ENCODE results near the gene ITM2C. TPM values are rescaled to one million over a fixed set of nuclear protein-coding genes. Genes with fewer than 3 reads are reported as not detected.

The ITM2C gene
- total and polyA plus RNA-seq, 8 donors, result 26.2 to 96.3 (median 41.0) TPM

GRCh38 chr2:230912724-230913123 lies 48.0 kb downstream of the ITM2C start:
- Histone ChIP-seq H3K27ac (no peak overlapping the region), H3K27me3 (no peaks in the 10 kb centered on the region), H3K4me3 (no peak overlapping the region), H3K36me3 (no peaks in the 10 kb centered on the region), H3K9me3 (no peaks in the 10 kb centered on the region), H3K4me1 (no peaks in the 10 kb centered on the region)
- intact Hi-C loops (cut with DNase I), result no loop called here
- WGBS, 2 donors, result 85 to 89% methylated on average over 5 of the region's 5 CpGs
- TF ChIP-seq CTCF (IDR thresholded peaks at IDR 0.05), result no peak
- ATAC-seq (no peak), DNase-seq (no peak), FAIRE-seq (no peak)

- Histone ChIP-seq H3K9me3 (no peaks in the 10 kb centered on the region), H3K27ac (no peak overlapping the region), H3K36me3 (no peaks in the 10 kb centered on the region), H3K4me3 (no peak overlapping the region), H3K4me1 (no peaks in the 10 kb centered on the region), H3K27me3 (no peaks in the 10 kb centered on the region)
- DNase-seq, result peak in 1 of 6 donors; percentile 23
- 78 to 81% methylated on average over 5 of the region's 5 CpGs for WGBS, 2 donors
- peak in 3 of 4 donors; percentile 69 to 83 (median 70) for ATAC-seq
- no peak for FAIRE-seq
- intact Hi-C loops (cut with DNase I), result no loop called here
- peak in 2 of 4 donors; percentile 9 to 21 for TF ChIP-seq CTCF (IDR thresholded peaks at IDR 0.05)
Measured at GRCh38 chr2:230913406-230914143, 48.8 kb downstream of the ITM2C start.

GRCh38 chr2:230914886-230915285 lies 50.1 kb downstream of the ITM2C start:
- no peaks in the 10 kb centered on the region for H3K4me1 ChIP-seq
- intact Hi-C loops (cut with DNase I), result no loop called here
- no peak for FAIRE-seq

GRCh38 chr2:230915319-230915718 lies 50.6 kb downstream of the ITM2C start:
- TF ChIP-seq CTCF (IDR thresholded peaks at IDR 0.05), result no peak
- intact Hi-C loops (cut with DNase I), result no loop called here
- H3K4me3 ChIP-seq, result no peak overlapping the region
- no peaks in the 10 kb centered on the region for H3K27me3 ChIP-seq
- ATAC-seq (no peak), DNase-seq (peak in 1 of 6 donors; percentile 26), FAIRE-seq (no peak)
- H3K36me3 ChIP-seq, result no peaks in the 10 kb centered on the region
- no peaks in the 10 kb centered on the region for H3K4me1 ChIP-seq
- no peak overlapping the region for H3K27ac ChIP-seq
- 57 to 64% methylated on average over 6 of the region's 6 CpGs for WGBS, 2 donors
- H3K9me3 ChIP-seq, result no peaks in the 10 kb centered on the region

More at GRCh38 chr2:230914886-230915285, 50.1 kb downstream of the ITM2C start:
- WGBS, 2 donors, result 54 to 69% methylated on average over 3 of the region's 3 CpGs
- Histone ChIP-seq H3K36me3 (no peaks in the 10 kb centered on the region), H3K27ac (no peak overlapping the region), H3K9me3 (no peaks in the 10 kb centered on the region), H3K4me3 (no peak overlapping the region), H3K27me3 (no peaks in the 10 kb centered on the region)
- ATAC-seq, result no peak
- TF ChIP-seq CTCF (IDR thresholded peaks at IDR 0.05), result no peak
- DNase-seq, result peak in 1 of 6 donors; percentile 8

GRCh38 chr2:230916218-230916617 lies 51.5 kb downstream of the ITM2C start:
- DNase-seq, result no peak
- TF ChIP-seq CTCF (IDR thresholded peaks at IDR 0.05), result no peak
- intact Hi-C loops (cut with DNase I), result no loop called here
- H3K27ac ChIP-seq, result no peak overlapping the region
- no peaks in the 10 kb centered on the region for H3K27me3 ChIP-seq
- FAIRE-seq, result no peak
- no peaks in the 10 kb centered on the region for H3K4me1 ChIP-seq
- no peak overlapping the region for H3K4me3 ChIP-seq
- H3K9me3 ChIP-seq, result no peaks in the 10 kb centered on the region
- no peak for ATAC-seq
- no peaks in the 10 kb centered on the region for H3K36me3 ChIP-seq
- WGBS, 2 donors, result 75 to 83% methylated on average over 7 of the region's 7 CpGs

Data from pancreas (tissue), 10 donors.